ENCODE measurements around the gene TMCC1.
"Not testable (repeated sequence)": the region's sequence is repeated elsewhere in the genome, so short reads cannot be mapped to it uniquely, and the experiment has no call there.

TMCC1 gene

DNA sequence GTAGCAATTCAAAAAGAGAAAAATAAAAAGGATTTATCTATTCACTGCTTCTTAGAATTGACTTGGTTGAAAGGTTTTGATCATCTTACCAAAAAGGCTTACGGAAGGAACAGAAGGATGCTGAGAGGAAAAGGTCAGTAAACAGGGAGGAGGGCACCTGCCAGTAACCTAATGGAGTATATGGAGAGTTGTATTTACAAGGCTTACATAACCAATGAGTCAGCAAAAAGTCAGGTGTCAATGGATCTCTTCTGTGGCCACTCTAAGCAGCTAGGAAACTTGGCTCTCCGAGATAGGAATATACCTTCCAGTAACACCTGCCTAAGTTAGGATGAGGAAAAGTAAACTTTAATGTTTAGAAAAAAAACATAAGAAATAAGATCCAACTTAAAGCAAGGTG, 206.6 kb downstream of the TMCC1 start:
- H3K4me3 ChIP-seq (ENCODE audit: low read depth, low read length), result no peak overlapping the region
- TF ChIP-seq, protein P1, sequence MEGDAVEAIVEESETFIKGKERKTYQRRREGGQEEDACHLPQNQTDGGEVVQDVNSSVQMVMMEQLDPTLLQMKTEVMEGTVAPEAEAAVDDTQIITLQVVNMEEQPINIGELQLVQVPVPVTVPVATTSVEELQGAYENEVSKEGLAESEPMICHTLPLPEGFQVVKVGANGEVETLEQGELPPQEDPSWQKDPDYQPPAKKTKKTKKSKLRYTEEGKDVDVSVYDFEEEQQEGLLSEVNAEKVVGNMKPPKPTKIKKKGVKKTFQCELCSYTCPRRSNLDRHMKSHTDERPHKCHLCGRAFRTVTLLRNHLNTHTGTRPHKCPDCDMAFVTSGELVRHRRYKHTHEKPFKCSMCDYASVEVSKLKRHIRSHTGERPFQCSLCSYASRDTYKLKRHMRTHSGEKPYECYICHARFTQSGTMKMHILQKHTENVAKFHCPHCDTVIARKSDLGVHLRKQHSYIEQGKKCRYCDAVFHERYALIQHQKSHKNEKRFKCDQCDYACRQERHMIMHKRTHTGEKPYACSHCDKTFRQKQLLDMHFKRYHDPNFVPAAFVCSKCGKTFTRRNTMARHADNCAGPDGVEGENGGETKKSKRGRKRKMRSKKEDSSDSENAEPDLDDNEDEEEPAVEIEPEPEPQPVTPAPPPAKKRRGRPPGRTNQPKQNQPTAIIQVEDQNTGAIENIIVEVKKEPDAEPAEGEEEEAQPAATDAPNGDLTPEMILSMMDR (conservative IDR thresholded peaks at IDR 0.05; ENCODE audit: low read depth, low read length), result no peak
- DNase-seq (ENCODE audit: low read depth), result no peak

DNA sequence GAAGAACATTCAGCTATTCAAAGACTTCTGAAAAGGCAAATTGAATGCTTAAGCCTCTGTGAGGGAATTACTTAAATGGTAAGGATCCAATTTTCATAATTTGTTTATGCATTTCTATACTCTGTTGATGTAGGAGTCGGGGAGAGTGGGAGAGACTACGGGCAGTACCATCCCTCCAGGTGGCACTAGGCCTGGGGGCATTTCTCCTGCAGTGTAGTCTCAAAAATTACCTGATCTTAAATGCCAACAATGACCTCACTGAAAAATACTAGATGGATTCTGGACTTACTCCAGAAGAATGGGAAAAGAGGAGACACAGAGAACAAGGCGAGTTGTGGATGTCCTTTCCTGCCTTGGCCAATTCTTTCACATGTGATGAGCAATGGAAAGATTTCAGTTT, 209.2 kb downstream of the TMCC1 start:
- H3K4me3 ChIP-seq (ENCODE audit: low read depth, low read length), result no peak overlapping the region
- TF ChIP-seq, protein P1 (conservative IDR thresholded peaks at IDR 0.05; ENCODE audit: low read depth, low read length), result no peak
- DNase-seq (ENCODE audit: low read depth), result no peak

DNA sequence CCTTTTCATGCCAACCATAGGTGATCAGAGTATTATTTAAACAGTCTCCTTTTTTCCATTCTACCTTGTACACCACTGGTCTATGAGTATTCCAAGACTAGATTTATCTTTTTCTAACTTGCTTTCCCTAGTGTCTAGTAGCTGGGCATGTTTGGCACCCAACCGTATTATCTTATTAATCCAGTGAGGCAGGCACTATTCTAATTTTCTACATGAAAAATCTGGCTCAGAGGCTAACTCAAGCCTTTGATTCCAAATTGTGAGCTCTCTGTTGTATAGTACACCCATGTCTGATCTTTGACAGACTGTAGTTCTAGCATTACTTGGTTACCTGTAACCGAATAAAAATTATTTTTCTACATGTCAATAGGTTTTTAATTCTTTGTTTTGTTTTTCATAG, 210.3 kb downstream of the TMCC1 start:
- DNase-seq (ENCODE audit: low read depth), result no peak
- TF ChIP-seq, protein P1 (conservative IDR thresholded peaks at IDR 0.05; ENCODE audit: low read depth, low read length), result no peak
- H3K4me3 ChIP-seq (ENCODE audit: low read depth, low read length), result no peak overlapping the region

DNA sequence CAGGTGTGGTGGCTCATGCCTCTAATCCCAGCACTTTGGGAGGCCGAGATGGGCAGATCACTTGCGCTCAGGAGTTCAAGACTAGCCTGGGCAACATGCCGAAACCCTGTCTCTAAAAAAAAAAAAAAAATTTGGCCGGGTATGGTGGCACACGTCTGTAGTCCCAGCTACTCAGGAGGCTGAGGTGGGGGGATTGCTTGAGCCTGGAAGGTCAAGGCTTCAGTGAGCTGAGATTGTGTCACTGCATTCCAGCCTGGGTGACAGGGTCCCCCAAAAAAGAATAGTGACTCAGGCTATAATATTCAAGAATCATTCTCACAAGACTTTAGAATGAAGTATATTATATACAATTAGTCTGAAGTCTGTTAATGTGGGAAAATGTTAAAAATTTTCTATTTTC, 216.5 kb downstream of the TMCC1 start:
- no peak for DNase-seq (ENCODE audit: low read depth)
- H3K4me3 ChIP-seq (ENCODE audit: low read depth, low read length), result no peak overlapping the region
- TF ChIP-seq, protein P1 (conservative IDR thresholded peaks at IDR 0.05; ENCODE audit: low read depth, low read length), result no peak

DNA sequence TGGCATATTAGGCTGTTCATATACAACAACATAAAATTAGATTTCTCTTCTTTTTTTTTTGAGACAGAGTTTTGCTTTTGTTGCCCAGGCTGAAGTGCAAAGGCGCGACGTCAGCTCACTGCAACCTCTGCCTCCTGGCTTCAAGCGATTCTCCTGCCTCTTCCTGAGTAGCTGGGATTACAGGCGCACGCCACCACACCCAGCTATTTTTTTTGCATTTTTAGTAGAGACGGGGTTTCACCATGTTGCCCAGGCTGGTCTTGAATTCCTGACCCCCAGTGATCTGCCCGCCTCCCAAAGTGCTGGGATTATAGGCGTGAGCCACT, 218.8 kb downstream of the TMCC1 start:
- not testable (repeated sequence) for DNase-seq (ENCODE audit: low read depth); H3K4me3 ChIP-seq (ENCODE audit: low read depth, low read length)

DNA sequence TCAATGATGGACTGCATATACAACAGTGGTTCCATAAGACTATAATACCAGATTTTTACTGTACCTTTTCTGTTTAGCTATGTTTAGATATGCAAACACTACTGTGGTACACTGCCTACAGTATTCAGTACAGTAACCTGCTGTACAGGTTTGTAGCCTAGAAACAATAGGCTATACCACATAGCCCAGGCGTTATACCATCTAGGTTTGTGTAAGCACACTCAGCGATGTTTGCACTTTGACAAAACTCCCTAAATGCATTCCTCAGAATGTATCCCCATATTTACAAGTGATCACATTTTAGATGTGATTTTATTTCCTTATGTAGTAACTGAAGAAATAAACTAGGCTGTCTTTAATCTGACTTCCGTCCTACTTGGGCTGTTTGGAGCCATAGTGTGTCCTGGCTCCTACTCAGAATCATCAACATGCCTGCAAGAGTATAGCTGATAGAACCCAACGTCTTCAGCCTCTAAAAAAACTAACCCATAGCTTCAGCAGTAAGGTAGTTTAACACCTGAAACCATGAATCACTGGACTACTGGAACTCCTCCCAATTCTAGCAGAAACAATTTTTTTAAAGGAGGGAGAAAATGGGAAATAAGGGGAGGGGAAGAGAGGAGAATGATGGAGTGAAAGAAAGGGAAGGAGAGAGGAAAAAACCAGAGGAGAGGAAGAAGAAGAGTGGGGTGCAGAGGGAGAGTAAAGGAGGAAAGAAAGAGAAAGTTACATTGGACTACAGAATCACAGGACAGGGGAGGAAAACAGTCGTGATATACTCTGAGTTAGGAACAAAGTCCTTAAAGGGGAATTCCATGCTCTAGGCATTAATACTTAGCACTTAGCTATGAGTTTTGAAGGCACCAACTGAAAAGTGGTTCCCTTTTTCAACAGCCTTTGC, 219.4 kb downstream of the TMCC1 start:
- DNase-seq (ENCODE audit: low read depth), result no peak
- TF ChIP-seq, protein P1 (conservative IDR thresholded peaks at IDR 0.05; ENCODE audit: low read depth, low read length), result no peak

DNA sequence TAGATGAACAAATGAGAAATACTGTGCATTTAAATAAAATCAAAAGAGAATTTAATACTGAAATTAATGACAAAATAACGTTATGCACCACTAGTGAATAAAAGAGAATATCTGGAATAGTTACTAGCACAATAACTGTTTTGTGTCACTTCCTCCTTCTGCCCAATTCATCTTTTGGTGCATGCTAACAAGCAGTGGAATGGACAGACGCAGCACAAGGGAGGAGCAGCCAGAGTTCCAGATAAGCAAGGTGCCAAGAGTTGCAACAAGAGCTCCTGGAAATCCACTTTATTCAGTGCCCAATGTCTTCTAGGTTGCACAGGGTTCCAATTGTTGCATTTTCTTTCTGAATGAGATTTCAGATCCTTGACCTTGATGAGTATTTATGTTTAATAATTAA, 220.5 kb downstream of the TMCC1 start:
- no peak for DNase-seq (ENCODE audit: low read depth)
- no peak overlapping the region for H3K4me3 ChIP-seq (ENCODE audit: low read depth, low read length)
- TF ChIP-seq, protein P1 (conservative IDR thresholded peaks at IDR 0.05; ENCODE audit: low read depth, low read length), result no peak

More for the DNA sequence above, 219.4 kb downstream of the TMCC1 start:
- no peak overlapping the region for H3K4me3 ChIP-seq (ENCODE audit: low read depth, low read length)

Measured in choroid plexus epithelial cell (primary cell).